H7 (cell line): ENCODE measurements around the gene GRIFIN. TPM values are rescaled to one million over a fixed set of nuclear protein-coding genes. Genes with fewer than 3 reads are reported as not detected.

Source experiments
- DNase-seq: peaks from one replicate; pipeline ENCODE4 v3.0.0; 2012
- H3K27me3 ChIP-seq: 2 replicates; pipeline ENCODE4 v1.6.0; 2011; ENCODE audit warnings: mild to moderate bottlenecking, low read length; ENCODE audit not compliant: control insufficient read depth, insufficient read depth
- H3K36me3 ChIP-seq: replicated peaks from 2 replicates; pipeline ENCODE4 v1.5.1; 2011; ENCODE audit warnings: low read length; ENCODE audit not compliant: control insufficient read depth, insufficient read depth
- H3K4me3 ChIP-seq: 2 replicates; pipeline ENCODE4 v1.5.1; 2011; ENCODE audit warnings: low read depth, mild to moderate bottlenecking, control low read depth, low read length, moderate library complexity; ENCODE audit not compliant: insufficient read depth
- total RNA-seq: library from RNA; depleted of rRNA; stranded (reverse); fragments of >200 nt; shearing (Covaris generic); gene quantifications from 2 replicates; pipeline ENCODE4 v1.2.3, GENCODE V29; 2014

The GRIFIN gene
- total RNA-seq, 1 experiment from 2014 or later, result not detected

DNA sequence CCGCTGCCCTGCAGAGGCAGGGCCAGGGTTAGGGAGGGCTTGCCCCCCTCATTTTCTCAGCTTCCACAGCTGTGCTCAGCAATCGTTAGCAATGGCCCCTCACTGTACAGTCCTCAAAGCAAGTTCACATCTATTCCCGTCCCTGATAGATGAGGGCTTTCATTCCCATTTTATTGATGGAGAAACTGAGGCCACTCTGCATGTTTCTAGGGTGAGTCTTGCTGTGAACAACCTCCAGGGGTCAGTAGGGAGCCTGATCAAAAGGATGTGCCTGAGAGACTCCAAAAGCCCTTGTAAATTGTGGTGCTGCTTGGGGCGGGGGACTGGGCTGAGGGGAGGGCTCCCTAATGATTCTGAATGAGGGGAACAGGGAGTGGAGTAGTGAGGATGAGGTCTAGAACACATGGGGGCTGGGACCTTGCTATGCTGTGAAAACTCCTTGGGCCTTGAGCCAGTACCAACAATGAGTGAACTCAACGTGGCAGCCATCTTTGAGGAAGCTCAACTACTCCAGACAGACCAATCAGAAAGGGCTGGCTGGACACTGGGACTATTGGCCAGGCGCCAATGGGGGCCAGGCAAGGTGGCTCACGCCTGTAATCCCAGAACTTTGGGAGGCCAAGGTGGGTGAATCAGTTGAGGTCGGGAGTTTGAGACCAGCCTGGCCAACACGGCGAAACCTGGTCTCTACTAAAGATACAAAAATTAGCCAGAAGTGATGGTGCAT, 6.7 kb upstream of the GRIFIN start:
- Histone ChIP-seq H3K4me3 (no peak overlapping the region), H3K36me3 (no peaks in the 10 kb centered on the region), H3K27me3 (no peaks in the 10 kb centered on the region)
- DNase-seq, result no peak

DNA sequence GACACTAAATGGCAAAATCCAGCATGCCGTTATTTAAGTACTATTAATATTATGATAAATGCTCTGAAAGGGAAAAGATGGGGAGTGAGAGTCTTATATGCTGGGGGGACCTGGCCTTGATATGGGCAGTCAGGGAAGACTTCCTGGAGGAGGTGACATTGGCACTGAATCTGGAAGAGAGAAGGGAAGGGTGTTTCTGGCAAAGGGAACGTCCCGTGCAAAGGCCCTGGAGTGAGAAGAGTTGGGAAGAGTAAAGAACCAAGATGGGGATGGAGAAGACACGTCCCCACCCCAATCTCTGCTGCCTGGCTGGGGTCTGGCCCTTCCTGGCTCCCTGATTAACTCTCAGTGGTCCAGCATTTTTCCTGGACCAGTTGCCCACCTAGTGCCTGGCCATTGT, 5.0 kb upstream of the GRIFIN start:
- DNase-seq, result no peak
- Histone ChIP-seq H3K36me3 (no peaks in the 10 kb centered on the region), H3K27me3 (no peaks in the 10 kb centered on the region), H3K4me3 (no peak overlapping the region)

DNA sequence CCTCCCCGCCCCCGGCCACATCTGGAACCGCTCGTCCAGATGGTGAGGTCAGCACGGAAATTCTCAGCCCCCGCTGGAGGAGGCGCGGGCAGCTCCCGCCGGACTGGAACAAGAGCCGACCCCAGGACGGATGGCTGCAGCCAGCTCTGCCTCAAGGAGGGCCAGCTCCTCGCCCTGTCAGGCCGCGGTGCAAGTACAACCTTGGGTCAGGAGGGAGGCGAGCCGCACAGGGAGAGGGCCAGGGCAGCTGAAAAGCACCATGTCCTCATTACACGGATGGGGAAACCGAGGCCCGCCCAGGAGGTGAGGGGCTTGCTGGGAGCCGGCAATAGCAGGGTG, 3.8 kb upstream of the GRIFIN start:
- H3K27me3 ChIP-seq, result no peaks in the 10 kb centered on the region
- H3K36me3 ChIP-seq, result no peaks in the 10 kb centered on the region
- no peak overlapping the region for H3K4me3 ChIP-seq
- peak; percentile 72 for DNase-seq

GRCh38 chr7:2479276-2480069, 3.3 kb upstream of the GRIFIN start:
- Histone ChIP-seq H3K36me3 (no peaks in the 10 kb centered on the region), H3K27me3 (no peaks in the 10 kb centered on the region), H3K4me3 (no peak overlapping the region)
- peak; percentile 31 for DNase-seq

GRCh38 chr7:2478800-2479199, 2.6 kb upstream of the GRIFIN start:
- DNase-seq, result peak; percentile 52
- H3K27me3 ChIP-seq, result no peaks in the 10 kb centered on the region
- H3K4me3 ChIP-seq, result no peak overlapping the region
- no peaks in the 10 kb centered on the region for H3K36me3 ChIP-seq

DNA sequence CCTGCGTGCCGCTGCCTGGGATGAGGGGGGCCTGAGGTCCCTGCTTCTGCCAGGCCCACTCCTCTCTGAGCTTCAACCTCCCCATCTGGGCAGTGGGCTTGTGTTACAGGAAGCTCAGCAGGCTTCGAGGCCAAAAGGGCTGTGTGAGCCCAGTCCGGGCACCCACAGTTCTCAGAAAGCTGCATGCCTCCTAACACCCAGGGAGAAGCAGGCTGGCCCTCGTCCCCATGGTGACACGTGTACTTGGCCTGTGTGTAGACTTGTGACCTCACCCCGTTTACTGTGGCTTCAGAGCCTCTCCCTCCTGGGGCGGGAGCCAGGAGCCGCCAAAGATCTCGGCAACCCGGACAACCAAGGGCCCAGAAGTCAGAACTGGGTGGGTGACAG, 2.2 kb upstream of the GRIFIN start:
- DNase-seq, result peak; percentile 65
- Histone ChIP-seq H3K36me3 (no peaks in the 10 kb centered on the region), H3K27me3 (no peaks in the 10 kb centered on the region)

GRCh38 chr7:2477447-2478398, 1.5 kb upstream of the GRIFIN start:
- no peaks in the 10 kb centered on the region for H3K36me3 ChIP-seq
- DNase-seq, result peak; percentile 98
- H3K4me3 ChIP-seq, result no peak overlapping the region
- H3K27me3 ChIP-seq, result no peaks in the 10 kb centered on the region

More for the DNA sequence above, 2.2 kb upstream of the GRIFIN start:
- no peak overlapping the region for H3K4me3 ChIP-seq

DNA sequence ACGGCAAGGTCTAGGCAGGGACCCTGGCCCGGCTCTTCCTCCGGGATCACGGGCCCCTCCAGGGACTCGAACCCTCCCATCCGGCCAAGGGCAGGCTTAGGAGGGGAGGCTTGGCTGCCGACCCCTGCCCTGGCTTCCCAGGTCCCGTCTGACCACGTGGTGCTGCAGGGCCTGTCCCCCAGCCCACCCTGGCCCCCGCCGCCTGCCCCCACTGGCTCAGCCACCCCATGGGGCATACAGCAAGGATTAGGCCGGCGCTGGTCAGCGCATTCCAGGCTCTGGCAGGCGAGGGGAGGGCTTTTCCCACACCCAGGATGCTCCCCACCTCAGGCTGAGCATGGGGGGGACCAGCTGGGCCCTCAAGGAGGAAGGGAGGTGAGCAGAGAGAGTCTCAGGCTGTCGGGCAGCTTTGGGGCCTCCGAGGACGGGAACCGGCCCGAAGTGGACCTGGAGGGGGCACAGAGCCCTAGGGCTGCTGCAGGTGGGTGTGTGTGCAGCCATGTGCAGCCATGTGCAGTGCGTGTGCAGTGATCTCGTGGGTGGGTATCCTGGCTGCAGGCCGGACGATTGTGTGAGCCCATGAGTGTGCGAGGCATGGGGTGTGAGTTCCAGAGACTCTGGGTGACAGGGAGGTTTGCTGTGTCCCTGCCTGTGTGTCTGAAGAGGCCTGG, 713 bp upstream of the GRIFIN start:
- peak; percentile 81 for DNase-seq
- H3K36me3 ChIP-seq, result no peaks in the 10 kb centered on the region
- no peaks in the 10 kb centered on the region for H3K27me3 ChIP-seq
- no peak overlapping the region for H3K4me3 ChIP-seq

- Histone ChIP-seq H3K27me3 (no peaks in the 10 kb centered on the region), H3K36me3 (no peaks in the 10 kb centered on the region), H3K4me3 (no peak overlapping the region)
- peak; percentile 62 for DNase-seq
These were observed 551 bp downstream of the GRIFIN start for GRCh38 chr7:2475678-2476015.

GRCh38 chr7:2474813-2475677, 1.2 kb downstream of the GRIFIN start:
- peak; percentile 77 for DNase-seq
- Histone ChIP-seq H3K4me3 (no peak overlapping the region), H3K36me3 (no peaks in the 10 kb centered on the region), H3K27me3 (no peaks in the 10 kb centered on the region)

- H3K27me3 ChIP-seq, result no peaks in the 10 kb centered on the region
- no peak overlapping the region for H3K4me3 ChIP-seq
- H3K36me3 ChIP-seq, result no peaks in the 10 kb centered on the region
- DNase-seq, result peak; percentile 88
These were observed 2.0 kb downstream of the GRIFIN start for GRCh38 chr7:2474224-2474623.

GRCh38 chr7:2473496-2474180, 2.6 kb downstream of the GRIFIN start:
- Histone ChIP-seq H3K4me3 (no peak overlapping the region), H3K36me3 (no peaks in the 10 kb centered on the region), H3K27me3 (no peaks in the 10 kb centered on the region)
- peak; percentile 61 for DNase-seq

- H3K4me3 ChIP-seq, result no peak overlapping the region
- no peaks in the 10 kb centered on the region for H3K27me3 ChIP-seq
- no peaks in the 10 kb centered on the region for H3K36me3 ChIP-seq
- DNase-seq, result peak; percentile 35
These were observed 3.5 kb downstream of the GRIFIN start for GRCh38 chr7:2472739-2473138.
